DMS53 (cell line): ENCODE measurements around the gene NCF4.

Source experiments
- DNase-seq: peaks from one replicate; lab custom pipeline; 2025; lab: John Stamatoyannopoulos, UW

The NCF4 gene

DNA sequence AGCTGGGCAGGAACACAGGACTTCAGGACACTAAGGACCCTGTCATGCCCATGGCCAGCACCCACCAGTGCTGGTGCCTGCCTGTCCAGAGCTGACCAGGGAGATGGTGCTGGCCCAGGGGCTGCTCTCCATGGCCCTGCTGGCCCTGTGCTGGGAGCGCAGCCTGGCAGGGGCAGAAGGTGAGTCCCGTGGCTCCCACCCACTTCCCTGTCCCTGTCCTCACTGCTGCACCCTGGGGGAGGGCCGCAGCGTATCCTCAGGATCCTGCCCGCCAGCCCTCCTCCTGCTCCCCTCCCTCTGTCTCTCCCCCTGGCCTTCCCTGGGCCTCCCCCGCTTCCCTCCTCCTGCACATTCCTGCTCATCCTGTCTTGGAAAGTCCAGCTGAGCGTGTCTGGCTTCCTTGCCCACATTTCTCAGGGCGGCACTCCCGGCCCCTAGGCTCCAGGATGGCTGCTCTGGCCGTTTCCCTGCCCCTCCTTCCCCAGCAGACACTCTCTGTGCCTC is 61.4 kb downstream of the NCF4 start:
- DNase-seq, result no peak

DNA sequence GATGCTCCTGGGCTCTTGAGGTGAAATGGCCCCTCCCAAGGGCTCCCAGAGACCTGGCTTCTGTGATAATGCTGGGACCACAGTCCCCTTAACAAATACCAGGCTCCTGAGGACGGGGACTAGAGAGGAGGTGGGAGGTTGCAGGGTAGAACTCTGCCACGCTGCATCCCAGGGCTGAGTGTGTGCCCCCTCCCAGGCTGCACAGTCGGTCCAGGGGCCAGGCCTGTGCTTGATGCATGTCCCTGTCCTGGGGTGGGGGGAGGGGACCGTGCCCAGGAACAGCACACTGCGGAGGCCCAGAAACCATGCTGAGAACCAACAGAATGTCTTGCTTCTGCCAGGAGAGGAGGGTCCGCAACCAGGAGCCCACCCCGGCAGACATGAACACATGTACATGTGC is 61.9 kb downstream of the NCF4 start:
- DNase-seq, result no peak

DNA sequence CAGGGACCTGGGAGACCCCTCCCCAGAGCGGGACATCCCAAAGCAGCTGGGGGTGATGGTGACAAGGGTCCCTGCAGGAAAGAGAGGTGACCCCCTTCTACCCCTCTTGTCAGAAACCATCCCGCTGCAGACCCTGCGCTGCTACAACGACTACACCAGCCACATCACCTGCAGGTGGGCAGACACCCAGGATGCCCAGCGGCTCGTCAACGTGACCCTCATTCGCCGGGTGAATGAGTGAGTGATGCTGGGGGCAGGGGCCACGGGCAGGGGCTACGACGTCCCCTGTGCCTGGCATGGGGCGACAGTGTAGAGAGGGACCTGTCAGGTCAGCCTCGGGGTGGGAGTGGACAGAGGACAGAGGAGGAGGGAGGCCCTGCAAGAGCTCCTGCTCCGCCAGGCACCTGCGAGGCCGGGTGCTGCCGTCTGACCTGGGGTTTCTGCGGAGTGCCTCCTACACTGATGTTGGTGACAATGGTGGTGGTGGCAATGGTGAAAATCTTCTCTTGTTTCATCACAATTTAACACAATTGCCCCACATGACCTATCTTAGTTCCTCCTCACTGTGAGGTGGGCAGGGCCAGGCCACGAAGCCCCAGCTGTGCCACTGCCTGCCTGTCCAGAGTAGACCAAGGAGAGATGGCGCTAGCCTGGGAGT is 62.5 kb downstream of the NCF4 start:
- DNase-seq, result no peak

DNA sequence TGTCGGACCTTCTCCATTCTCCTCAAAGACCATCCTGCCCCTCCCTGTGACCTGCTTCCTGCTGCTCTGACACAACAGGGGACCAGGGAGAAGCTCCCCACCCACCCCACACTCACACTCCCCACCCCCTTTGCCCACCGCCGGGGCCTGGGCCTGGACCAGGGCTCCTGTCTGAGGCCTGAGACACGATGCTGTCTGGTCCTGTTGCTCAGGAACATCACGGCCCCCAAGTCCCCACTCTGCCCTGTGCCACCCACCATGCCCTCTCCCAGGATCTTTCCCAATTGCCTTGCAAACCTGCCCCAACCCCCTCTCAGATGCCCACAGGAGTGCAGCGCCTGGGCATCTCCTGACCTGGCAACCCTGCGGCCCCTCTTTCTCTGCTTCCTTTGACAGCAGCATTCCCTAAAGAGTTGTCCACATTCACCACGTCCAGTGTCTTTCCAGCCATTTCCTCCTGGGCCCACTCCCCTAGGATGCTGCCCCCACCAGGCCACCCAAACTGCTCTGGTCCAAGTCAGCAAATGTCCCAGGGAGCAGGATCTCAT is 63.4 kb downstream of the NCF4 start:
- DNase-seq, result no peak

DNA sequence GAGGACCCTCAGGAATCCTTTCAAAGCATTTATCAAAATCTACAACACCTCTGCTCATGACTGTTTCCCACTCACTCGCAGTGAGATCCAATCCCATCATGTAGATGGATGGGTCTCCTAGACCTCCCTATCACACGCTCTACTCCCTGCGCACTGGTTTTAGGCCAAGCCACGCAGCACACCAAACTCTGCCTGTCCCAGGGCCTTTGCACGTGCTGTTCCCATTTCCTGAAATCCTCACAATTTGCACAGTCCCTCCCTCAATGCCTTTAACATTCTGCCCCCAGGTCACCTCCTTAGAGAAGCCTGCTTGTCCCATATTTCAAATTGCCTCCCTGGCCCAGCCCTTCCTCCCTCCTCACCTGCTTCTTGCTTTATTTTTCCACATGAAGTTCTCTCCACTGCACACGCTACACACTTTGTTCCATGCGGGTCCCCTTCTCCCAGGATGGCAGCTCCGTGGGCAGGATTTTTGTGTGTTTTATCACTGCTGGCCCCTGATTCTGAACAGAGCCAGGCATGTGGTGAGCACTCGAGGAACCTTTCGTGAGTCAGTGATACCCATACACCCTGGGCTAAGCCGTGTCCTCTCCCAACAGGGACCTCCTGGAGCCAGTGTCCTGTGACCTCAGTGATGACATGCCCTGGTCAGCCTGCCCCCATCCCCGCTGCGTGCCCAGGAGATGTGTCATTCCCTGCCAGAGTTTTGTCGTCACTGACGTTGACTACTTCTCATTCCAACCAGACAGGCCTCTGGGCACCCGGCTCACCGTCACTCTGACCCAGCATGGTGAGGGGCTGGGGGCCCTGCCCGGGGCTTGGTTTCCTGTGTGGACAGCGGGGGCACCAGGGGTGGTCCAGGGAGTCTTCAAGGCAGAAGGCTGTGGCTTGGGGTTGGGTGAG is 64.8 kb downstream of the NCF4 start:
- DNase-seq, result no peak

DNA sequence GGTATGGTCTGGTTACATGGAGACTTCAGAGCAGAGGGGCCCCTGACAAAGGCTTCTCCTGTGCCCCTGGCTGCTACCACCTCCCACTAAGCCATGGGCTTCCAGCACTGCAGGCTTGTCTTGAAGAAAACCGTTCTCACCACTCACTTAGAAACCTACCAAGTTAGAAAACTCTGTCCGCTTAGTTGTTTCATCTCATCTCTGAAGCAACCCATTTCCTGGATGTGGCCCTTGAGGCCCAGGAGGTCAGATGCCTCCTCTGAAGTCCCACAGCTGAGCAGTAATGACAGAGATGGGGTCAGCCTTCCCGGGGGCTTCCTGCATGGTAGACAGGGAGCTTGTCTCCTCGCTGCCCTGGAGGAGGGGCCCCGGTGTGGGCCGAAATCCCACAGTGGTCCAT is 65.5 kb downstream of the NCF4 start:
- no peak for DNase-seq

DNA sequence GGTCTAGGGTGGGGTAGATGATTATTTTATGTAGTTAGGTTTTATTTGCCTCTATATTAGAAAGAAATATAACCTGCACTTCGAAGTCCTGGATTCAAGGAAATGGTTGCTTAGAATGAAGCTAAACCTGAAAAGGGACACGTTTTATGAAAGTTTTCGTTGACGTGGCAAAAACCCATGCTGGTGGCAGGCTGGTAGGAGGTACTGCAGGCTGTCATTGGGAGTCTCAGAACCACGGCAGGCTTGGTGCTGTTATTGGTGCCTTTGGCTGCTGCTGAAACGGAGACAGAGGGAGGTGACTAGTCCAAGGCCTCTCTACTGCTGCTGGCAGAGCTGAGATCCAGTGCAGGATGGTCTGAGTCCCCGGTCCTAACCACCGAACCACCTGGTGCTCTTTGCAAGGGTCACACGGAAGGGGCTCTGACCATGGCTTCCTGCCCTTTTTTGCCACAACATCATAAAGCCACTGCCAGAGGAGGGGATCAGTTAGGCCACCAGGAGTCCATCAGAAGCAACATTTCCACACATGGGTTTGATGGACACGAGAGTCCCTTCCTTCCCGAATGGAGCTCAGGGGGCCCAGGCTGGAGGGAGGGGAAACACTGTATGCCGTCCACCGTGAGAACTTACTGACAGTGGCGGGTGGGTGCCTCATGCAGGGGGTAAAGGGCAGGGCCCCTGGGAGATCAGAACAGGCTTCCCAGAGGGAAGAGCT is 66.1 kb downstream of the NCF4 start:
- no peak for DNase-seq
